ENCODE measurements around the gene LEP.
"Not testable (repeated sequence)": the region's sequence is repeated elsewhere in the genome, so short reads cannot be mapped to it uniquely, and the experiment has no call there.

Gene LEP

DNA sequence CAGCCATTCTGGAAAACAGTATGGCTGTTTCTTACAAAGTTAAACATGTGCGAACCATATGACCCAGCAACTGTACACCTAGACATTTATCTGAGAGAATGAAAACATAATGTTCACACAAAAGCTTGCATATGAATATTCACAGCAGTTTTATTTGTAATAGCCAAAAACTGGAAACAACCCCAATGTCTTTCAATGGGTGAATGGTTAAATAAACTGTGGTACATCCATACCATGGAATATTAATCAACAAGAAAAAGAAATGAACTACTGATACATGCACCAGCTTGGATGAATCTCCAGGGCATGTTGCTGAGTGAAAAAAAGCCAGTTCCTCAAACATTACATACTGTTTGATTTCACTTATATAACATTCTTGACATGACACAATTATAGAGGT, 37.3 kb downstream of the LEP start:
- no peak for DNase-seq

DNA sequence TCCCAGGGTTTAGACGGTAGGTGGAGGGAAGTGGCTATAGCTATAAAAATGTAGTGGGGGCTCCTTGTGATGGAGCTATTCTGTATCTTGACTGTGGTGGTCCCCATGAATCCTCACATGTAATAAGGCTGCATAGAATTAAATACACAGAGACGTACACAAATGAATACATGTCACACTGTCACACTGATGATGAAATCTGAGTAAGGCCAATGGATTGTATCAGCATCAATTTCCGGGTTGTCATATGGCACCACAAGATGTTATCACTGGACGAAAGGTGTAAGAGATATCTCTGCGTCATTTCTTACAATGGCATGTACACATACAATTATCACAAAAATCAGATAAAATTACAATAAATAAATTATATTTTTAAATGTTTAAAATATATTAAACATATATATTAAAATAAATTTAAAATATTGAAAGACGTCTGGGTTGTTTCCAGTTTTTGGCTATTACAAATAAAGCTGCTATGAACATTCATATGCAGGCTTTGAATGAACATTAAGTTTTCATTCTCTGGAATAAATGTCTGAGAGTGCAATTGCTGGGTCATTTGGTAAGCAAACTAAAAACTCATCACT, 38.1 kb downstream of the LEP start:
- DNase-seq: no peak

- DNase-seq: not testable (repeated sequence)
Observed at GRCh38 chr7:128280451-128280850, 39.4 kb downstream of the LEP start.

- no peak for DNase-seq
Observed at GRCh38 chr7:128281605-128282380, 40.7 kb downstream of the LEP start.

GRCh38 chr7:128284102-128284501, 43.0 kb downstream of the LEP start:
- DNase-seq: no peak

DNA sequence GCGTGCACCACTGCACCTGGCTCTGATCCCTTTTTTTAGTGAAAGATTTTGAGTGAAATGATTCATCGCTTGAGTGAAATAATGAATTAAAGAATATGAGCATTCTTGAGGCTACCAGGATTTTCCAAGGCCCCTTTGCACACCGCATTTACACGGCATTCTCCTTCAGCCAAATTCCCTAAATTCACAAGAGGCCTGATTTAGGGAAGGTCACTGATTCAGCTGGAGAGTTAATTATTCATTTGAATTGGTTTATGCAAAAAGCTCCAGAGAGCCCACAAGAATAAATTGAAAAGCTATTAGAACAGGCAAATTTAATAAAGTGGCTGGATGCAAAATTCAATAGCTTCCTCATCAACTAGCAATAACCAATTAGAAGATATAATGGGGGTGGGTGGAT, 46.5 kb downstream of the LEP start:
- DNase-seq: no peak

GRCh38 chr7:128298004-128298403, 56.9 kb downstream of the LEP start:
- not testable (repeated sequence) for DNase-seq

DNA sequence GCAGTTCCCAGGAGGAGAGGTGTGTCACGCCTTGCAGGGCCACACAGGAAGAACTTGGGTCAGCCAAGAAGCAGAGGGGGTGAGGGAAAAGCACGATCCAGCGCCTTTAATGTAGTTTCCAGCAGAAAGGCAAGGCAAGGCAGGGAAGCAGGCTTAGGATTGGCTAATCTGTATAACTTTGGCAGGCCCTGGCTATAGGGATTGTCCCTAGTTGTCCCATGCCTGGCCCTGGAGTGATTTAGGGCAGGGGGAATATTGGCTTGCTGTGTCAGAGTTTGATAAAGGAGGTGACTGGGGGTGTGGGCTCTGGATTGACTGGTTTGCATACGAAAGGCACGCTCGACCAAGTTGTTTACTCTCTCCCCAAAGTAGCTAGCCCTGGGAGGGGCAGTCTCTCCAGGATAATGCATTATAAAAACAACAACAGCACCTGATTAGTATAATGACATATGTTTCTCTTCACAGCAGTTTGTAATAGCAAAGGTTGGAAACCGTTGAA, 58.1 kb downstream of the LEP start:
- no peak for DNase-seq

GRCh38 chr7:128302139-128302538, 61.1 kb downstream of the LEP start:
- no peak for DNase-seq

DNA sequence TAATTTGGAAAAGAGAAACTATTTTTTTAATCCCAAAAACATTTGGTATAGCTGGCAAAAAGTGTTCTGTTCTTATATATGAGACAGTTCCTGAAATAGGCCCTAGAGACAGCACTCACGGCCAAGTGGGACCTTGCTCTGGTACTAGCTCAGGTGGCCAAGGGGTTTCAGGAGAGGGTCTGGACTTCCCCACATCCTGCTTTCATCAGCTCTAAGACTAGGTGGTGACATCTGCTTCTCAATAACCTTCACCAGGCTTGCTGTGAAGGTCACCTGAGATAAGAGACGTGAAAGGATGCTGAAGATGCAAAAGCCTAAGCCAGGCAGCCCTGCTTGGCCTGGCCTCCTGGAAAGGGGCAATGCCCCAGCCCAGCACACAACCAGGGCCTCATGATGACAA, 62.1 kb downstream of the LEP start:
- DNase-seq: no peak

- DNase-seq: no peak
Observed at GRCh38 chr7:128303643-128304042, 62.6 kb downstream of the LEP start.

GRCh38 chr7:128304212-128304611, 63.1 kb downstream of the LEP start:
- no peak for DNase-seq

GRCh38 chr7:128307061-128307460, 66.0 kb downstream of the LEP start:
- no peak for DNase-seq

Data from activated effector memory CD4-positive, alpha-beta T cell treated with Interleukin-2 at 50 U/mL for 16 hours (primary cell).